ENCODE data around the gene ATG10.
"Not testable (repeated sequence)": the region's sequence is repeated elsewhere in the genome, so short reads cannot be mapped to it uniquely, and the experiment has no call there.

The ATG10 gene

DNA sequence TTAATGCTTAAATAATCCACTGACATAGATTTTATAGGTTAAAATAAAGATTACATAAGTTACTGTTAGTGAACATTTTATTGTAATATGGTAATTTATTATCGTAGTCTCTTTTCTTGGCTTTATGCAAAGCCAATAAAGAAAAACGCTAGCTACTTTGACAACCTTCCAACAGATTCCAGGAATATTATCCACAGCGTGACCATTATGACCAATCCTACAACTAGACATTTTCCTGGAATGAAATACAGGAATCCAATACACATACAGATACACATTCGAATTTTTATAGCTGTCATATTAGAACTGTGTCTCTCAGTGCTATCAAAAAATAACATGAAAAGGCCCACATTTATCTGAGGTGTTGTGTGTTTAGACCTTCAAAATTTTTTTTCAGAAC lies 293.2 kb downstream of the ATG10 start:
- TF ChIP-seq NFRKB (IDR thresholded peaks at IDR 0.05) = no peak
- TF ChIP-seq ARNT (IDR thresholded peaks at IDR 0.05) = no peak
- TF ChIP-seq, protein P1, sequence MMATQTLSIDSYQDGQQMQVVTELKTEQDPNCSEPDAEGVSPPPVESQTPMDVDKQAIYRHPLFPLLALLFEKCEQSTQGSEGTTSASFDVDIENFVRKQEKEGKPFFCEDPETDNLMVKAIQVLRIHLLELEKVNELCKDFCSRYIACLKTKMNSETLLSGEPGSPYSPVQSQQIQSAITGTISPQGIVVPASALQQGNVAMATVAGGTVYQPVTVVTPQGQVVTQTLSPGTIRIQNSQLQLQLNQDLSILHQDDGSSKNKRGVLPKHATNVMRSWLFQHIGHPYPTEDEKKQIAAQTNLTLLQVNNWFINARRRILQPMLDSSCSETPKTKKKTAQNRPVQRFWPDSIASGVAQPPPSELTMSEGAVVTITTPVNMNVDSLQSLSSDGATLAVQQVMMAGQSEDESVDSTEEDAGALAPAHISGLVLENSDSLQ (IDR thresholded peaks at IDR 0.05) = no peak
- TF ChIP-seq ZNF384 (IDR thresholded peaks at IDR 0.05) = no peak
- TF ChIP-seq FOXA1 (IDR thresholded peaks at IDR 0.05) = no peak
- no peak for TF ChIP-seq FOXK2 (IDR thresholded peaks at IDR 0.05)
- TF ChIP-seq SP1 (IDR thresholded peaks at IDR 0.05) = no peak
- TF ChIP-seq HDGF (IDR thresholded peaks at IDR 0.05; ENCODE audit: borderline replicate concordance) = no peak
- no peak for TF ChIP-seq TARDBP (IDR thresholded peaks at IDR 0.05)
- no peak for TF ChIP-seq LEF1 (IDR thresholded peaks at IDR 0.05; ENCODE audit: borderline replicate concordance)
- no peak for TF ChIP-seq L3MBTL2 (conservative IDR thresholded peaks at IDR 0.05)
- no peak for TF ChIP-seq BHLHE40 (IDR thresholded peaks at IDR 0.05; ENCODE audit: borderline replicate concordance)
- no peak for TF ChIP-seq SUZ12 (IDR thresholded peaks at IDR 0.05)
- no peak for TF ChIP-seq FOXM1 (IDR thresholded peaks at IDR 0.05; ENCODE audit: borderline replicate concordance)
- TF ChIP-seq CTBP1 (IDR thresholded peaks at IDR 0.05; ENCODE audit: borderline replicate concordance) = no peak
- no peak for TF ChIP-seq ELF4 (IDR thresholded peaks at IDR 0.05)
- ChIA-PET POLR2A (interaction anchor here (1.4 to 2.2 kb wide), 2 partner anchors 9 to 13 kb away, joined by 4 to 10 read pairs; partner anchors contain the start of gene RPS23), CTCF (interaction anchor here (0.8 kb wide), 1 partner anchor 46 kb away, joined by 3 read pairs; no protein-coding TSS in a partner anchor)
- no peak for DNase-seq (ENCODE audit: extremely low spot score)

DNA sequence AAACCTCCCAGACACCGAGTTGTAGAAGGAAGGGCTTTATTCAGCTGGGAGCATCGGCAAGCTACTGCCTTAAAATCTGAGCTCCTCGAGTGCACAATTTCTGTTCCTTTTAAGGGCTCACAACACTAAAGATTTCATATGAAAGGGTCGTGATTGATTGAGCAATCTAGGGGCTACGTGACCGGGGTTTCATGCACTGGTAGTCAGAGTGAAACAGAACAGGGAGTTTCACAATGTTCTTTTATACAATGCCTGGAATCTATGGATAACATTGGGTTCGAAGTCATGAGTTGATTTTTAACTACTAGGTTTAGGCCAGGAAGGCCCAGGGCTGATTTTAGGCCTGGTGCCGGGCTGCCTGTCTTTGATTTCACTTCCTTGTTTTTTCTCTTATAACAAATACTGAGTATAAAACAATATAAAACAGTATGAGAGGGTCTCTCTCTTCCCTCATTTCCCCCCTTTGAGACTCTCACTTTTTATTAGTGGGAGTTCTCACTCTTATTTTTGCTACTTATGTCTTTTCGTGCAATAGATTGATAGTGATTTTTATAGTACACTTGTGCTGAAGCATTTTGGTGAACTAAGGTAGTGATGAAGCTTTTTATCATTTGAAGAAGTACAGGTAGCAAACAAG lies 295.6 kb downstream of the ATG10 start:
- CTCF ChIA-PET; DNase-seq (ENCODE audit: extremely low spot score); POLR2A ChIA-PET: not testable (repeated sequence)

DNA sequence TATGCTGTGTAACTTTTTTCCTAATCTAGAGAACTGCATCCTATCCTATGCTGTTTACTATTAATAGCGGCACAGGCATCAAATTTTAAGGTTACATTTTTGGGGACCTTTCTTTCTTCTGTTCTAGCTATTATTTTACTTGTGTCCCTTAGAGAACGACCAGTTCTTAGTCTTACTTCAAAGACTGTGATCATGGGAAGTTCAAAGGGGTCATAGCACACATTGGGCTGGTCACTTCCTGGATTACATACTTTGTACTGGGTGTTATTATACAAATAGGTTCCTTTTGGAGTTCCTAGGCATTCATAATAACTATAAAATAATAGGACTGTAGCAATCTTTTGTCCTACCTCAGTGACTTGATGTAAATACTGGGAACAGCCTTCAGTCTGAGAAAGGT lies 297.5 kb downstream of the ATG10 start:
- not testable (repeated sequence) for DNase-seq (ENCODE audit: extremely low spot score)
- ChIA-PET CTCF (interaction anchor here (0.6 kb wide), 1 partner anchor 841 kb away, joined by 5 read pairs; no protein-coding TSS in a partner anchor), POLR2A (interaction anchor here (3.0 kb wide), 1 partner anchor 9 kb away, joined by 10 read pairs; the partner anchor contains the start of gene RPS23)

DNA sequence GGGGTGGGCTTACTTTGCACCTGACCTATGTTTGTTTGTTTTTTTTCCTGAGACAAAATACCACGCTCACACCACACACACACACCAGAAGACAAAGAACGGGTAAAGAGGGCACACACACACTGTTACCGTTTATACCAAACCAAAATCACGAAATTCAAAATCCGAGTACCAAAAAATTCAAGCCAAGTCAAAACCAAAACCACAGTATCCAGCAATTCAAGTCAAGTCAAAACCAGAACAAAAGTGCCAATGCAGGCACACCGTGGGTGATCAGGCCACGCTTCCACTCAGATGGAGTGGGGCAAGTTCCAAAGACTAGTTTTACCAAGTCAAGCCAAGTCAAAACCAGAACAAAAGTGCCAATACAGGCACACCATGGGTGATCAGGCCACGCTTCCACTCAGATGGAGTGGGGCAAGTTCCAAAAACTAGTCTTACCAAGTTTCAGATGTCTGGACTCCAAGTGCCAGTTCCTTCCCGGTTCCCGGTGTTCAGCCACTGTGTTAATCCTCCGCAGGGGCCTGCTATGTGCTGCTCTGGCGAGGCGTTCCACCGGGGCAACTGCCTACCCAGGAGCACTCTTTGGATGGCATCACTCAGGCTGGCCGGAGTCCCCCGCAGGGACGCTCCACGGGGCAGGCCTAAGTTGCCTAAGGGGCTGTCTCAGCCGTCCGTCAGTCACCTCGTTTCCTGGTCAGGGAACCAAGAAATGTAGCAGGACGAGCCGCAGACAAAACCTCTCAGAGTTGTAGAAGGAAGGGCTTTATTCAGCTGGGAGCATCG lies 300.9 kb downstream of the ATG10 start:
- POLR2A ChIA-PET = interaction anchor here (2.4 kb wide), 1 partner anchor 8 kb away, joined by 10 read pairs; no protein-coding TSS in a partner anchor
- DNase-seq (ENCODE audit: extremely low spot score); CTCF ChIA-PET: not testable (repeated sequence)

DNA sequence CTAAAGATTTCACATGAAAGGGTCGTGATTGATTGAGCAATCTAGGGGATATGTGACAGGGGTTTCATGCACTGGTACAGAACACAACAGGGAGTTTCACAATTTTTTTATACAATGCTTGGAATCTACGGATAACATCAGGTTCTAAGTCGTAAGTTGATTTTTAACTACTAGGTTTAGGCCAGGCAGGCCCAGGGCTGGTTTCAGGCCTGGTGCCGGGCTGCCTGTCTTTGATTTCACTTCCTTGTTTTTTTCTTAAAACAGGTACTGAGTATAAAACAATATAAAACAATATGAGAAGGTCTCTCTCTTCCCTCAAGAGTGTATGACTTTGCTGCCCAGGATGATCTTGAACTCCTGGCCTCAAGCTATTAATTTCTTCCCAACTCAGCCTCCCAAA lies 301.6 kb downstream of the ATG10 start:
- DNase-seq (ENCODE audit: extremely low spot score); CTCF ChIA-PET: not testable (repeated sequence)
- POLR2A ChIA-PET = interaction anchor here (1.3 to 2.4 kb wide), 2 partner anchors 9 to 494 kb away, joined by 3 to 10 read pairs; no protein-coding TSS in a partner anchor

DNA sequence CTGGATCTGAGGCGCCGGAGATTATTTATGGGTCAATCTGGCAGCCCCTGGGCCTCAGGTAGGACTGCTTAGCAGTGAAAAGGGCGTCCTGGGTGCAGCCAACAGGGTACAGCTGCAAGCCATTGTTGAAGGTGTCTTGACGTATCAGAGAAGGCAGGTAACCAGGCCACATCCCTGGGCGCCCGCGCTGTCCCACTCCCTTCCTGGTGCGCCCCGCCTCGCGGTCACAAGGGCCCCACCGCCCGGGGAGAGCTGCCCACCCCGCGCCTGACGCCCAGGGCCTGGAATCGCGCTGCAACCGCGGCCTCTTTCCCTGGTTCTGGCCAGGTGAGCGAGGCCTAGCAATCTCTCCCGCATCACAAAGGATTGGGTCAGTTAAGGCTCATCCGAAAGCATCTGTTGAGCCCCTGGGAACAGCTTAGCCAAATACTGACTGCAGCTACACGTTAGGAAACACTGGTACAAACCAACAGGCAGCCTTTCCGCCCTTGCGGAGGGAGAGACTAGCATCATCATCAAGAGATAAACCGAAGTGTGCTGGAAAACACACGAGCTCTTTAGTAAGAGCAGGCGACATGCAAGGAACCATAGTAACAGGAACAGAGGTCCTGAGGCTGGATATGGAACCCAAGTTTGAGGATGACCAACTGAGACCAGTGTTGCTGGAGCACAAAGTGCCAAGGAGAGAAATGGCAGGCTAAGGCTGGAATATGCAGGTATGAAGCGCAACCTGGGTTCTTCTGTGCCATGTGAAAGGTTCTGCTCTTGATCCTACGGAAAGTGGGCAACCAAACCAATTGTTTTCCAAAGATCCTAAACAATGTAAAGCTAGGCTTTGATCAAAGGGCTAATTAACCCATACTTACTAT lies 302.8 kb downstream of the ATG10 start:
- ChIA-PET POLR2A (interaction anchor here (1.2 to 2.4 kb wide), 3 partner anchors 10 to 495 kb away, joined by 3 to 10 read pairs (median 3); no protein-coding TSS in a partner anchor), CTCF (no interaction called here)
- no peak for TF ChIP-seq FOXA1 (IDR thresholded peaks at IDR 0.05)
- TF ChIP-seq FOXK2 (IDR thresholded peaks at IDR 0.05) = no peak
- no peak for TF ChIP-seq SP1 (IDR thresholded peaks at IDR 0.05)
- TF ChIP-seq CTBP1 (IDR thresholded peaks at IDR 0.05; ENCODE audit: borderline replicate concordance) = no peak
- no peak for TF ChIP-seq TARDBP (IDR thresholded peaks at IDR 0.05)
- TF ChIP-seq NFRKB (IDR thresholded peaks at IDR 0.05) = no peak
- no peak for TF ChIP-seq BHLHE40 (IDR thresholded peaks at IDR 0.05; ENCODE audit: borderline replicate concordance)
- no peak for TF ChIP-seq FOXM1 (IDR thresholded peaks at IDR 0.05; ENCODE audit: borderline replicate concordance)
- no peak for TF ChIP-seq ARNT (IDR thresholded peaks at IDR 0.05)
- no peak for TF ChIP-seq LEF1 (IDR thresholded peaks at IDR 0.05; ENCODE audit: borderline replicate concordance)
- no peak for TF ChIP-seq SUZ12 (IDR thresholded peaks at IDR 0.05)
- TF ChIP-seq L3MBTL2 (conservative IDR thresholded peaks at IDR 0.05) = no peak
- no peak for TF ChIP-seq ELF4 (IDR thresholded peaks at IDR 0.05)
- no peak for TF ChIP-seq ZNF384 (IDR thresholded peaks at IDR 0.05)
- TF ChIP-seq, protein P1 (IDR thresholded peaks at IDR 0.05) = no peak
- DNase-seq (ENCODE audit: extremely low spot score) = no peak

DNA sequence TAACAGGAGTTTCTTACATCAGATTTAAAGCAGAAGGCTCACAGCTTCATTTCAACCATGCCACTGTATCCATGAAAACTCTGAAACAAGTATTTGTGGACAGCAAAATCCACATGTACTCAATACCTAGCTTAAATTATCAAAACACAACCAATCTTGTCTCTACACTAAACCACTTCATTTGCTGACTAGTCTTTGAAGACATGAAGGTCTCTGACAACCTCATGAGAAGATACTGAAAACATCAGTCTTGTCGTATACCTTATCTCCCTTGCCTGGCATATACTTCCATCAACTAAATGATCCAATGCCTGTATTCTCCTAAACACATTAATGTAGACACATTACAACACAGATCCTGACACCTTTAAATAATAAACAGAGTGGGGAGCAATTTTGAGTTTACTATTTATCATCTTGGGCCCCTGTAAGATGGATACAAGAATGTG lies 303.4 kb downstream of the ATG10 start:
- POLR2A ChIA-PET = interaction anchor here (1.2 to 2.4 kb wide), 2 partner anchors 10 to 65 kb away, joined by 3 to 10 read pairs; no protein-coding TSS in a partner anchor

More for the DNA sequence above, 303.4 kb downstream of the ATG10 start:
- no peak for TF ChIP-seq LEF1 (IDR thresholded peaks at IDR 0.05; ENCODE audit: borderline replicate concordance)
- no peak for TF ChIP-seq SUZ12 (IDR thresholded peaks at IDR 0.05)
- TF ChIP-seq FOXA1 (IDR thresholded peaks at IDR 0.05) = no peak
- no peak for DNase-seq (ENCODE audit: extremely low spot score)
- CTCF ChIA-PET = no interaction called here

Measured in HEK293T (cell line).